GM12878 (cell line): ENCODE results near the gene GRIFIN. TPM values are rescaled to one million over a fixed set of nuclear protein-coding genes. Genes with fewer than 3 reads are reported as not detected.
"Not testable (repeated sequence)": the region's sequence is repeated elsewhere in the genome, so short reads cannot be mapped to it uniquely, and the experiment has no call there.

Experiments used
- ATAC-seq: fragments of 200-7000 bp; cut with Tn5 transposase; 3 replicates; pipeline ENCODE4 v1.9.1; 2020; ENCODE audit warnings: mild to moderate bottlenecking, moderate library complexity
- BruUV-seq: library from RNA; stranded (reverse); fragments of 400-500 nt; replicated peaks from 2 replicates; lab custom pipeline; 2021; lab: Mats Ljungman, UMichigan
- CTCF ChIA-PET: fragments of 300-600 bp; sonication (Branson Sonifier 250); formaldehyde crosslinking; extraction: SDS; loops from one replicate; lab custom pipeline; 2021; ENCODE audit warnings: inconsistent platforms; lab: Yijun Ruan, JAX
- POLR2A ChIA-PET: fragments of 350-600 bp; formaldehyde crosslinking; extraction: SDS; loops from one replicate; lab custom pipeline; 2021; ENCODE audit warnings: inconsistent platforms; lab: Charles Lee
- RAD21 ChIA-PET: fragments of 300-600 bp; sonication (Branson Sonifier 250); formaldehyde crosslinking; loops from one replicate; lab custom pipeline; 2023; ENCODE audit warnings: antibody characterized with exemption; ENCODE audit not compliant: unreplicated experiment; lab: Charles Lee
- SMC1A ChIA-PET: fragments of 300-600 bp; sonication (Branson Sonifier 250); formaldehyde crosslinking; loops from one replicate; lab custom pipeline; 2023; ENCODE audit not compliant: unreplicated experiment, uncharacterized antibody; lab: Charles Lee
- DNase-seq: peaks from one replicate; pipeline ENCODE4 v3.0.0-alpha.2; 2011; ENCODE audit warnings: low read depth, low spot score
- FAIRE-seq: peaks from 3 replicates; lab custom pipeline; 2011; peaks lifted over from hg19 to GRCh38; lab: Jason Lieb, UNC
- H2AFZ ChIP-seq: 2 replicates; pipeline ENCODE4 v1.6.0; 2011; ENCODE audit warnings: low read depth, low read length, control low read depth; ENCODE audit not compliant: control insufficient read depth
- H3K27ac ChIP-seq: 2 replicates; pipeline ENCODE4 v1.5.1; 2011; ENCODE audit warnings: control low read depth; ENCODE audit not compliant: control insufficient read depth, insufficient read depth
- H3K27me3 ChIP-seq, 2 experiments: replicated peaks in 1 of 2; 2 replicates each; pipeline versions ENCODE4 v1.6.0 to v1.6.1; 2011; ENCODE audit warnings: low read length in 1 of 2; ENCODE audit not compliant: control insufficient read depth in 2 of 2, insufficient read depth in 2 of 2
- H3K36me3 ChIP-seq, 2 experiments: 2 replicates each; pipeline ENCODE4 v1.5.1; 2011; ENCODE audit warnings: low read length in 1 of 2; ENCODE audit not compliant: control insufficient read depth in 2 of 2, insufficient read depth in 2 of 2
- H3K4me1 ChIP-seq: 2 replicates; pipeline ENCODE4 v1.6.1; 2011; ENCODE audit warnings: mild to moderate bottlenecking, low read length, moderate library complexity, mixed read lengths; ENCODE audit not compliant: control insufficient read depth, insufficient read depth
- H3K4me2 ChIP-seq: 2 replicates; pipeline ENCODE4 v1.6.0; 2011; ENCODE audit warnings: control low read depth; ENCODE audit not compliant: control insufficient read depth, insufficient read depth
- H3K4me3 ChIP-seq: fragments of 200-600 bp; sonication (generic); 2 replicates; pipeline ENCODE4 v1.5.1; 2016
- H3K79me2 ChIP-seq: 2 replicates; pipeline ENCODE4 v1.6.0; 2011; ENCODE audit warnings: low read length; ENCODE audit not compliant: control insufficient read depth, insufficient read depth
- H3K9ac ChIP-seq: 2 replicates; pipeline ENCODE4 v1.8.0; 2011; ENCODE audit warnings: low read length, control low read depth, mixed read lengths; ENCODE audit not compliant: control insufficient read depth, insufficient read depth
- H3K9me3 ChIP-seq: replicated peaks from 3 replicates; pipeline ENCODE4 v1.5.1; 2011; ENCODE audit warnings: mild to moderate bottlenecking, low read length; ENCODE audit not compliant: control insufficient read depth, insufficient read depth
- H4K20me1 ChIP-seq: 2 replicates; pipeline ENCODE4 v1.6.0; 2011; ENCODE audit not compliant: control insufficient read depth, insufficient read depth
- CBX5 ChIP-seq: sonication (generic); IDR thresholded peaks from 2 replicates; pipeline ENCODE4 v1.6.1; 2016; ENCODE audit warnings: low read depth, moderate library complexity, mild to moderate bottlenecking, inconsistent platforms
- NFIC ChIP-seq: IDR thresholded peaks from 2 replicates; pipeline ENCODE4 v1.6.1; 2012; ENCODE audit warnings: low read depth, mild to moderate bottlenecking, inconsistent platforms, low read length, moderate library complexity
- SMC3 ChIP-seq: IDR thresholded peaks from 2 replicates; pipeline ENCODE4 v1.6.1; 2011; ENCODE audit warnings: low read length, improper control_type of control experiment, borderline replicate concordance
- WGBS: methylation state at CpG from one replicate; pipeline ENCODE4 v1.1.6; 2016; ENCODE audit warnings: low lambda C conversion rate; ENCODE audit not compliant: insufficient replicate concordance, insufficient coverage; ENCODE audit errors: missing lambda C conversion rate; 5-methylcytosine and 5-hydroxymethylcytosine counted together
- in situ Hi-C: fragments of 300-500 bp; cut with MboI; formaldehyde crosslinking; loops from 9 replicates; pipeline ENCODE4 v1.14.3; 2018; ENCODE audit warnings: mixed read lengths
- intact Hi-C: fragments of 100-400 bp; cut with micrococcal nuclease; formaldehyde crosslinking; loops from one replicate; pipeline ENCODE4 v1.14.2; 2022; ENCODE audit not compliant: unreplicated experiment
- polyA plus RNA-seq, 11 experiments: library from polyadenylated mRNA; depleted of rRNA in 4 of 11; unstranded in 6 of 11; stranded (reverse) in 5 of 11; fragments of >200 nt; fragmentation: Nextera tagmentation in 4 of 11; fragmentation: Illumina TruSeq in 1 of 11; extraction: Ambion mirVana in 4 of 11; extraction: Trizol in 1 of 11; gene quantifications; 1 replicate in 1 of 11; 2 replicates in 10 of 11; pipeline versions ENCODE4 v1.2.1 to v1.2.3, GENCODE V29; 2011 to 2016; ENCODE audit warnings: inconsistent platforms in 2 of 11, missing spikeins in 2 of 11, low read depth in 1 of 11
- total RNA-seq, 4 experiments: library from RNA; depleted of rRNA in 3 of 4; stranded (reverse); fragments of >200 nt in 3 of 4; fragmentation: Illumina TruSeq in 1 of 4; extraction: Trizol in 1 of 4; gene quantifications; 2 replicates each; pipeline versions ENCODE4 v1.2.1 to v1.2.3, GENCODE V29; 2013 to 2021

The GRIFIN gene
- total and polyA plus RNA-seq, 10 of the 15 experiments (the other 5 are each of a cell fraction or from before 2014, with no cell fraction given): not detected

DNA sequence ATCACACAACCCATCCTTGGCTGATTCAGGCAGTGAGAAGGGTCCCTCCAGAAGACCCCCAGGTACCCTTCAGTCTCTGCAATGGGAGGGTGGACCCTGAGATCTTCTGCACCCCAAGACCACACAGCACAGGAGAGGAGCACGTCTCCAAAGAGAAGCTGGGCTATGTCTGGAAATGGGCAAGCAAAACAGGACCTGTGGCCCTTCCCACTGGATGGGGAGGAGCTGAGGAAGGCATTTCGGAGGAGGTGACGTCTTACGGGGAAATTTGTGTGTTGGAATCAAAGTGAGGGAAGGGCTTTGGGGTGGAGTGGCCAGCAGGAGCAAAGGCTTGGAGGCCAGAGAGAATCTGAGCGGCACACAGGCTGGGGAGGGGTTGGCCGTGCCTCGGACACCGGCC, 16.5 kb downstream of the GRIFIN start:
- ATAC-seq (no peak), DNase-seq (no peak), FAIRE-seq (no peak)
- Histone ChIP-seq H3K27ac (no peak overlapping the region), H3K9ac (no peak overlapping the region), H3K79me2 (no peaks in the 10 kb centered on the region), H3K27me3 (no peaks in the 10 kb centered on the region), H3K9me3 (no peaks in the 10 kb centered on the region; the same call in 2 of the 3 replicates), H3K36me3 (no peaks in the 10 kb centered on the region), H3K4me2 (no peak overlapping the region), H3K4me1 (no peaks in the 10 kb centered on the region), H2AFZ (no peak overlapping the region), H4K20me1 (no peaks in the 10 kb centered on the region), H3K4me3 (no peak overlapping the region)
- ChIA-PET CTCF (interaction anchor here (0.6 to 1.5 kb wide), 3 partner anchors 9 to 22 kb away, joined by 3 read pairs; no protein-coding TSS in a partner anchor), RAD21 (no interaction called here), POLR2A (no interaction called here), SMC1A (interaction anchor here (1.7 kb wide), 1 partner anchor 11 kb away, joined by 4 read pairs; no protein-coding TSS in a partner anchor)
- intact Hi-C loops: no loop called here
- TF ChIP-seq NFIC: no peak
- TF ChIP-seq CBX5: no peak
- TF ChIP-seq SMC3: no peak
- WGBS: 77% methylated on average over 8 of the region's 8 CpGs
- no TSS peak for BruUV-seq
- in situ Hi-C loops: no loop called here

DNA sequence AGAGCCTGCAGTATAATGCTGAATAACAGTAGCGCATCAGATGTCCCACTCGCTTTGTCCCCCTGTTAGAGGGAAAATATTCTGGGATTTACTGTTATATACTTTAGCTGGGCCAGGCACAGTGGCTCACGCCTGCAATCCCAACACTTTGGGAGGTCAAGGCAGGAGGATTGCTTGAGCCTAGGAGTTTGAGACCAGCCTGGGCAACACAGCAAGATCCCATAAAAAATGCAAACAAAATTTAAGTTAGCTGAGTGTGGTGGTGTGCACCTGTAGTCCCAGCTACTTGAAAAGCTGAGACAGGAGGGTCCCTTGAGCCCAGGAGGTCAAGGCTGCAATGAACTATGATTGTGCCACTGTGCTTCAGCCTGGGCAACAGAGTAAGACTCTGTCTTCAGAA, 22.3 kb downstream of the GRIFIN start:
- H3K79me2 ChIP-seq, ATAC-seq, H2AFZ ChIP-seq, H3K4me3 ChIP-seq, H3K36me3 ChIP-seq, H3K27me3 ChIP-seq, H3K4me1 ChIP-seq, H3K4me2 ChIP-seq, H3K9me3 ChIP-seq, H3K27ac ChIP-seq, BruUV-seq, DNase-seq, H3K9ac ChIP-seq, POLR2A ChIA-PET, intact Hi-C loops, FAIRE-seq, in situ Hi-C loops, H4K20me1 ChIP-seq: not testable (repeated sequence)
- 75% methylated on average over 3 of the region's 3 CpGs for WGBS
- ChIA-PET RAD21 (interaction anchor here (1.2 to 4.9 kb wide), 2 partner anchors 16 to 257 kb away, joined by 4 to 42 read pairs; no protein-coding TSS in a partner anchor), CTCF (interaction anchor here (0.6 to 1.7 kb wide), 7 partner anchors 13 to 256 kb away, joined by 3 to 12 read pairs (median 6); no protein-coding TSS in a partner anchor), SMC1A (interaction anchor here (1.0 to 1.4 kb wide), 3 partner anchors 9 to 155 kb away, joined by 3 to 10 read pairs (median 3); no protein-coding TSS in a partner anchor)
